GM20000 (cell line): Measurements from ENCODE around the gene CADPS.
"Not testable (repeated sequence)": the region's sequence is repeated elsewhere in the genome, so short reads cannot be mapped to it uniquely, and the experiment has no call there.

ENCODE experiments used
- DNase-seq: peaks from one replicate; pipeline ENCODE4 v3.0.0; 2012; ENCODE audit warnings: low spot score
- TF ChIP-seq, protein P1 (sequence below): IDR thresholded peaks from 2 replicates; pipeline ENCODE4 v1.5.1; 2012; ENCODE audit warnings: mild to moderate bottlenecking, control low read depth; ENCODE audit errors: extremely low read depth, missing control alignments

CADPS gene

DNA sequence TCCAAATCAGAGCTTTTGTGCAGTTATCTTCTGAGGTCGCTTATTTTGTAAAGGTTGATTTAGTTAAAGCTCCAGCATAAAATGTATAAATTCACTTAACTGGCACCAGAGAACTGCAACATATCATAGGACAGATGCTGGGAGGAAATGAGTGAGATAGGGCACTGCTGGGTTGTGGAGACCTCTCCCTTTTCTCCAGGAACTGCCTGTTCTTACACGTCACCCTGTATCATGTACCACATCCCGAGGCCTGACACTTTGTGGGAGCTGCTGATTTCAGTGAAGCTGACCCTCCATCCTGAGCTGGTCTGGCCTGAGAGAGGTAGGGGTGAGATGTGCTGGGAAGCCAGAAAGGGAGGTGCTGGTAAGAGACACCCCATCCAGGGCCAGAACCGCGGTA is 288.0 kb downstream of the CADPS start:
- no peak for DNase-seq
- TF ChIP-seq, protein P1, sequence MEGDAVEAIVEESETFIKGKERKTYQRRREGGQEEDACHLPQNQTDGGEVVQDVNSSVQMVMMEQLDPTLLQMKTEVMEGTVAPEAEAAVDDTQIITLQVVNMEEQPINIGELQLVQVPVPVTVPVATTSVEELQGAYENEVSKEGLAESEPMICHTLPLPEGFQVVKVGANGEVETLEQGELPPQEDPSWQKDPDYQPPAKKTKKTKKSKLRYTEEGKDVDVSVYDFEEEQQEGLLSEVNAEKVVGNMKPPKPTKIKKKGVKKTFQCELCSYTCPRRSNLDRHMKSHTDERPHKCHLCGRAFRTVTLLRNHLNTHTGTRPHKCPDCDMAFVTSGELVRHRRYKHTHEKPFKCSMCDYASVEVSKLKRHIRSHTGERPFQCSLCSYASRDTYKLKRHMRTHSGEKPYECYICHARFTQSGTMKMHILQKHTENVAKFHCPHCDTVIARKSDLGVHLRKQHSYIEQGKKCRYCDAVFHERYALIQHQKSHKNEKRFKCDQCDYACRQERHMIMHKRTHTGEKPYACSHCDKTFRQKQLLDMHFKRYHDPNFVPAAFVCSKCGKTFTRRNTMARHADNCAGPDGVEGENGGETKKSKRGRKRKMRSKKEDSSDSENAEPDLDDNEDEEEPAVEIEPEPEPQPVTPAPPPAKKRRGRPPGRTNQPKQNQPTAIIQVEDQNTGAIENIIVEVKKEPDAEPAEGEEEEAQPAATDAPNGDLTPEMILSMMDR: no peak

DNA sequence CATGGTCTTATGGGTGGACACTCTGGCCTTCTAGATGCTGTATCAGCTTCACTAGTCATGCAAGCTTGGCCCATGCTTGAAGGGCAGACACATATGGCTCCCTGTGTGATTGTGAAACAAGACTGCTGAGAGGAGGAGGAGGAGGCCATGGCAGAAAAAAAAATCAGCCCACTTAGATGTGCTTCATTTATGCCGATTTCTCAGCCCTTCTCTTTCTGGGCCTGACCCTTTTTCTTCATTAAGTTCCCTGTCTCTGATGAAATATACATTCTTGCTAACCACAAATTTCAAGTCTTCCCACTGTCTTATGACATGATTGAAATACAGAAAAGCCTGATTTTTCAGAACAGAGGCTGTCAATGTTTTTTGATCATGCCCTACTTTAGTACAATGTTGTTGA is 288.9 kb downstream of the CADPS start:
- TF ChIP-seq, protein P1: no peak
- no peak for DNase-seq

DNA sequence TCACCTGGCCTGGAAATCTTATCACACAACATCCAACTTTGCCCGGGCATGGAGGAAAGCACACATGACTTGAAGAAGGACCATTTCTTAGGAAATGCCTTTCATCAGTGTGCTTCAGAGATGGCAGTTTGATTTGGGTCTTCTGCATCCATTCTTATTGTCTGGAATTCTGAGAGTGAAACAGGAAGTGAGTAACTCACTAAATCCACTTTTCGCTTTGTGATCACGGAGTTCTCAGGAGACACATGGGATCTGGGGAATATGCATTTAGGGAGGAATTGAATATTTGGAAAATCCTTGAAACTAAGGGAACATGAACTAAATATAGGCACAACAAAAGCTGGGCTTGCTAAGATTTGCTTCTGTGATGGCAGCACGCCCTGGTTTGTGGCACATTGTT is 289.4 kb downstream of the CADPS start:
- DNase-seq: no peak
- TF ChIP-seq, protein P1: no peak

DNA sequence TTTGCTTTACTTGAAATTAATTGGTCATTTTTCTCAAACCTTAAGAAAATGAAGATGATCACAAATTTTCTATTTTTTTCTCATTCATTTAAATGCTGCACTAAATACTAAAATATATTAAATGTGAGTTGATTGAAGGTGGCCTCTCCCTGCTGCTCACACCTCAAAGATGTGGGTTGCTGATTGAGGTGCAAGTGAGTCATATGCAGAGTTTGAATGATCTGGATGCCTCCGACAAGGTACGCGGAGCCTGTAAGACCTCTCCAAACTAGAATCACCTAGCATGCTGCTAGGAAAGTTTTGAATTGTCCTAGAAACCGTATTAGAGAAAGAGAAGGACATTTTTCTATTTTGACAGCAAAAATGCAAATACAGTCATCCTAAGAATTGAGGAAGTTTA is 290.6 kb downstream of the CADPS start:
- DNase-seq: no peak
- TF ChIP-seq, protein P1: no peak

DNA sequence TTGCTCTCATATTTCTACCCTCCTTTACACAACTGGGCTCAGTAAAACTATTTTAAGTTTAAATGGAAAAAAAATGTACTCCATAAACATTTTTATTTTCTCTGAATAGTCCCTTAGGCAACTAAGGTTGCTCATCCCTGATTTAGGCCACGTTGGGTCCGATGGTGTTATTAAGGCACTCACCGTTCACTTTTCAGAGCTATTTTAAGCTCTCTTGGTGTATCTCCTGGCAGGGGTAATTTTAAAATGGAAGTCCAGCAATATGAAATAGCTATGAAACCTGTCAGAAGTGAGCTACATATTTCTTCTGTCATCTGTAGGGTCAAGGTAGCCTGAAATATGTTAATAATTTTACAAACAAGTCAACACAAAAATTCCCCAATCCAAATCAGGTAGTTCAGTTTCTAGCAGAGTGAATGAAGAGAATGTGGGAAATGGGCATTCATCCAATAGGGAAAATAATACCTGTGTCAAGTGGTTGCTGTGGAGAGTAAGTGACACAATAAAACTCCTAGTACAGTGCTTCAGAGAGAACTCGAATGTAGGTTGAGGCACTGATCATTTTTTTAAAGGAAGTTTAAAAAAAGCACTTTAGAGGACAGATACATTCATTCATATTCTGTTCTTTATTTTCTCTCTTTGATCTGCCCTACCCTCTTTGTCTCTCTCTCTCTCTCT is 292.6 kb downstream of the CADPS start:
- TF ChIP-seq, protein P1: no peak
- no peak for DNase-seq

DNA sequence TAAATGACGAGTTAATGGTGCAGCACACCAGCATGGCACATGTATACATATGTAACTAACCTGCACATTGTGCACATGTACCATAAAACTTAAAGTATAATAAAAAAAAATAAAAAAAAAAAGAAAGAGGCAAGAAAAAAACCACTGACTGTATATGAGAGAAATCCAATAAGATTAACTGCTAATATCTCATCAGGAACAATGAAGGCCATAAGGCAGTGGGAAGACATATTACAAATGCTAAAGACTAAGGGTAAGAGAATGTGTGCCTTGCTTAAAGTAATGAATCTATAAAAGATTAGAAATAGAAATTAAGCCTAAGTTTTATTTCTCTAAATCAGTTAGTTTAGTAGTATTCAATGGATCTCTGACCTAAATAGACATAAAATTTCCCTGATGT is 294.7 kb downstream of the CADPS start:
- DNase-seq: not testable (repeated sequence)

DNA sequence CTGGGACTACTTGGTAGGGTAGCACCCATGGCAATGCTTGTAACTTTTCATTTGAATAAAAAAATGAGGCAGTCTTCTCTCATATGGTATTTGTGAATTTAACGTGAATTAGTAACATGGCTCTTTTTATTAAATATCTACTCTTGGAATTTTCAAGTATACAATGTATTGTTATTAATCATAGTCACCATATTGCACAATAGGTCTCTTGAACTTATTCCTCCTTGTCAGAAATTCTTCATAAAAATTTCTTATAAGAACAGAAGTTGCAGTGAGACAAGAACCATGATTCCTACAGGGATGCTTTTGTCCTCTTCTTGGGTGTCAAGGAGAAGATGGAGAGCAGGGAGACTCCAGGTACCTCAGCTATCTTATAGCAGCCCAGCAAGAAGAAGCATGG is 298.1 kb downstream of the CADPS start:
- DNase-seq: no peak
- TF ChIP-seq, protein P1: no peak

DNA sequence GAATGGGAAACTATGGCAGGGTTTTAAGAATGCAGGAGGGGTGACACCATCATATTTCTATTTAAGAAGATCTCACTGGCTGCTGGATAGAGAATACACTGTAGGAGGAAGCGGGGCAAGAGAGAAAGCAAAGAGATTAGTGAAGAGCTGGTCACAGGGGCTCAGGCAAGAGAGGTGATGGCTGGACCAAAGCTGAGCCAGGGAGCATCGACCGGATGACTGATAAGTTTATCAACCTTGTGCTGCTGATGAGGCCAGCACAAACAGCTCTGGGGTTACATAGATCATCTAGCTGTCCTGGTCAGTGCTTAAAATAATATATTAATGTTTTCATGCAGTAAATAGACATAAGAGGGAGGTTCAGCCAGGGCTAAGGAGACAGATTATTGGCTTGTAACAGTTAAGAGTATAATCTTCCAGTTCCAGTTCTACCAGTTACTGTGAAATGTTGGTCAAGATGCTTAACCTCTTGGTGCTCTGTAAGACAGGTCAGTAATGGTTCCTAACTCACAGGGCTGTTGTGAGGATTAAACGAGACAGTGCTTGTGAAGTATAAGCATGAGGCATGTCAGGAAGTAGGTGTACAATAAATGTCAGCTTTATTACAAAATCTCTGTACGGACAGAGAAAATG is 300.8 kb downstream of the CADPS start:
- DNase-seq: no peak
- TF ChIP-seq, protein P1: no peak
